DMS79 treated with DMSO at 0.1 percent for 48 hours (cell line): ENCODE results near the gene UBE2L5.

ENCODE experiments used
- DNase-seq: peaks from one replicate; lab custom pipeline; 2025; lab: John Stamatoyannopoulos, UW

The UBE2L5 gene

DNA sequence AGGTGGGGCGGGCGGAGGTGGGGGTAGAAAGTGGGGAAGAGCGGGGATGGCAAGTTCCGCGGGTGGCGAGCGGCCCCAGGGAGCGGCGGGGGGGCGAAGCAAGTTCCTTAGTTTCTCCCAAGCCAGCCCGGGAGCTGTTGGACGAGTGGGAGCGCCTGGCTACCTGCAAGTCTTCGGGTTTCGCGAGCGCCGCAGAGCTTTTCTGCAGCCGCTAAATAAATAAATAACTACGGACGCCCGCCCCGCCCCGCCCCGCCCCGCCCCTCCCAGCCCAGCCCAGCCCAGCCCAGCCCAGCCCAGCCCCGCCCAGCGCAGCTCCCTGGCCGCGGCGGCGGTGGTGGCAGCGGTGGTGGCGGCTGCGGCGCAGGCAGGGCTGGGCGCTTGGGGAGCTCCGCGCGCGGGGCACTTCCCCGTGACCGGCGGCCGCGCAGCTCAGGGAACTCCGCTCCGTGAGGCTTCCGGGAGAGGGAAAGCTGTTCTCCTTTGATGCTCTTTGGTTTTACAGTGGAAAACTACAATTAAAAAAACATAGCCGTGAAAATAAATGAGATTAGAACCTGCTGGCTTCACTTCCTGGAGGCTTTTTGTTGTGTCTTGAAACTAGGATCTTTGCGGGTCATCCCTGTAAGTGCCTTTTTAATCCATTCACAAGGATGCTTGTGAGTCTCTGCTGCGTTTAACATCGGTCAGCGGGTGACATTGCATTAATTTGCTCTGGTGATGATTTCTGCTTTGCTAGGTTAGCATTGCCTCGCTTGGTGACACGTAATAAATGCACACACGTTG lies at the start of gene UBE2L5:
TSS of gene UBE2L5 (plus strand) at position 440 of the 786 bp plus-strand sequence. CDS start 5,498 bp downstream, outside the sequence.
- peak; percentile 50 for DNase-seq

DNA sequence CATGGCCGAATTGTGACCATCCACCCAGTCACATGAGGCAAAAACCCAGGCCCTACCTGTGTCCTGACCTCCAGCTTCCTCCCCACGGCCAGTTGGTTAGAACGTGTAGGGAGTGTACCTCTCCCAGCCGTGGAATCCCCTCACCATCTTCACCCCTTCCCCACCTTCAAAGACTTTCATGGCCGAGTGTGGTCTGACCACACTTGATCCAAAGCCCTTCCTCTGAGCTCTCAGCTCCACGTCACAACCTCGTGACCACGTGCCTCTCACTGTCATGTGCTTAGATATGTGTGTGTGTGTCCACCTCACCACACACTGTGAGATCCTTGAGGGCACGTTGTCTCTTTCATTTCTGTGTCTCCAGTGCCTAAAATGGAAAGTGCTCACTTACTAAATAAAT lies 48.6 kb upstream of the UBE2L5 start:
- no peak for DNase-seq

DNA sequence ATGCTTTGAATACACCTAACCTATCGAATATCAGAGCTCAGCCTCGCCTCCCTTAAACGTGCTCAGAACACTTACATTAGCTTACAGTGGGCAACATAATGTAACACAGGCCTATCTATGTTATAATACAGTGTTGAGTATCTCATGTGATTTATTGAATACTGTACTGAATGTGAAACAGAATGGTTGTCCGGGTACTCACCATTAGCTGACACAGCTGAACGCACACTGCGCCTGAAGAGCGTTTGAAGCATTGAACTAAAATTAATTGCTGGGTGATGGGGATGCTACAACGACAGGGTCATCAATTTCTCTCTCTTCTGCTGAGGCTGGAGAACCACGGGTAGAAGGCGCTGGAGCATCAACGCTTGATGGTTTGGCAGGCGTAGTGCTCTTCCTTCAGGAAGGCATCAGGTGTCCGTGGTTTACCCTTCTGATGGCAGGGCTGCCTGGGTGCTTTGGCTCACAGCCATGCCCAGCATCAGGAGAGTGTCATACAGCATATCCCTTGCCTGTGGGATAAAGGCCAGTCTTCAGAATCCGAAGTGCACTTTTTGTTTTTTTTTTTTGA lies 46.9 kb upstream of the UBE2L5 start:
- peak; percentile 72 for DNase-seq

DNA sequence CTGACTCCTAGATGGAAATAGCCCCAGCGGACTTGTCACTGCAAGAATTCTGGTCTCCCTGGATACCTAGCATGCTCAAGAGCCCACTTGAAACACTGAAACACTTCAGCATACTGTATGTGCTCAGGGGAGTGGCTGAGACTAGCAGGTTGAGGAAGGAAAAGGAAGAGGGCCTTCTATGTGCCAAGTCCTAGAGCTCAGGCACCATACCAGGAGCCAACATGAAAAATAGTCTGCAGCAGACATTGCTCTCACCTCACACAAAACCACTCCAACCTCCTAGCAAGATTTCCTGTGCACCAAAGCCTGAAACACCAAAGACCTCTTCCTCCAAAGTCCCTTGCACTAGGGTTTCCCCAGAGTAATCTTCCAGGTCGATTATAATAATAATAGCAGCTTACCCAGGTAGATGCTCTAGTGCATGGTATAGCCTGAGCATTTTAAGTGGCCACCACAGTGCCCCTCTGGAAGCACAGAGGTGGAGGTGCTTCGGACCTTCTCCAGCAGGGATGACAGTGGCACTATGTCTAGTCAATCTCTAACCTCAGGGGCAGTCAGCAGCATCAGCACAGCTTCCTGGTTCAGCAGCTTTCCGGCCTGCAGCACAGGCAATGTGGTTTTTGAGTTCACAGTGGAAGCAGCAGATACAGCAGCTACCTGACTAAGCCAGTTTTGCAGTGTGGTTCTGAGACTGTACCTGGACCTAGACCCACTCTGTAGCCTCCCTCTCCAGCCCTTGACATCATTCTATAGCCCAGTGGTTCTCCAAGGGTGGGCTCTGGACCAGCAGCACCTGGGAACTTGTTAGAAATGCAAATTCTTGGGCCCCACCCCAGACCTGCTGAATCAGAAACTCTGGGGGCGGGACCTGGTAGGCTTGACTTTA lies 45.6 kb upstream of the UBE2L5 start:
- DNase-seq: peak; percentile 89

DNA sequence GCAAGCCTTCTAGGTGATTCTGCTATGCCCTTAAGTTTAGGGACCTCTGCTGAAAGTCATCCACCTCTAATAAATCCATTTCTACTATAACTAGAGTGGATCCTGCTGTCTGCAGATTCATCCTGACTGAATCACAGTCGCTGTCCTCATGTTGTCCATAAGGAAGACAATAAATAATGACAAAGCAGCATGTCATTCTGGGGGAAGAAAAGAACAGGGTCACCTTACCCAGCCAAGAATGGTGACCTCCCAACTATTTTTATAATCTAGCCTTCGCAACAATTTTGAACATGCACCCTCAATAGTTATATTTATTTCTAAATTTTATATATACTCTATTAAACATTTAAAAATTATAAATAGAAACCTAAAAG lies 45.0 kb upstream of the UBE2L5 start:
- no peak for DNase-seq

DNA sequence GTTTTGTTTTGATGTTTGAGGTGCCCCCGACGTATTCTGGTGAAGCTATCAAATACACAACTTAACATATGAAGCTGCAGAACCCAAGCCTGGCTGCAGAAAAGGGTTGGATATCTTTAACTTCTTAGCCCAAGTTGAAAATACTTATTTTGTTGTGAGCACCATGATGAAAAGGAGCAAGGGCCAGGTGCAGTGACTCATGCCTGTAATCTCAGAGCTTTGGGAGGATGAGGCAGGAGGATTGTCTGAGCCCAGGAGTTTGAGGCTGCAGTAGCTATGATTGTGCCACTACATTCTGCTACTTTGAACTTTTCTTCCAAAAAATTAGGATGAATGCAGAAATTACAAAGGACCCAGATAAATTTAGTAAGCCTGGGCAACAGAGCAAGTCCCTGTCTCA lies 44.1 kb upstream of the UBE2L5 start:
- DNase-seq: no peak

DNA sequence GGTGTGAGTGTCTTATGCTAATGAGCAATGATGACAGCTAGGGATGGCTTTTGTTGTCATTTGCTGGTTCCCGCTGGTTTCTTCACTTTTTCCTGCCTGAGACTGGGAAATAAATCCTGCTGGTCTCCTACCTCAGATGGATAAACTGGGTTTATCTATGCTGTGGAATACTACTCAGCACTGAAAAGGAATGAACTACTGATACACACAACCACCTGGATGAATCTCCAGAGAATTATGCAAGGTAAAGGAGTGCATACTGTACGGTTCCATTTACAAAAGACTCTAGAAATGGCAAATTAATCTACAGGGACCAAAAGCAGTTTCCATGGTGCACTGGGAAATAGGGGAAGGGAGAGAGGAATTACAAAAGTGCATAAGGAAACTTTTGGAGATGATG lies 41.2 kb upstream of the UBE2L5 start:
- DNase-seq: no peak

DNA sequence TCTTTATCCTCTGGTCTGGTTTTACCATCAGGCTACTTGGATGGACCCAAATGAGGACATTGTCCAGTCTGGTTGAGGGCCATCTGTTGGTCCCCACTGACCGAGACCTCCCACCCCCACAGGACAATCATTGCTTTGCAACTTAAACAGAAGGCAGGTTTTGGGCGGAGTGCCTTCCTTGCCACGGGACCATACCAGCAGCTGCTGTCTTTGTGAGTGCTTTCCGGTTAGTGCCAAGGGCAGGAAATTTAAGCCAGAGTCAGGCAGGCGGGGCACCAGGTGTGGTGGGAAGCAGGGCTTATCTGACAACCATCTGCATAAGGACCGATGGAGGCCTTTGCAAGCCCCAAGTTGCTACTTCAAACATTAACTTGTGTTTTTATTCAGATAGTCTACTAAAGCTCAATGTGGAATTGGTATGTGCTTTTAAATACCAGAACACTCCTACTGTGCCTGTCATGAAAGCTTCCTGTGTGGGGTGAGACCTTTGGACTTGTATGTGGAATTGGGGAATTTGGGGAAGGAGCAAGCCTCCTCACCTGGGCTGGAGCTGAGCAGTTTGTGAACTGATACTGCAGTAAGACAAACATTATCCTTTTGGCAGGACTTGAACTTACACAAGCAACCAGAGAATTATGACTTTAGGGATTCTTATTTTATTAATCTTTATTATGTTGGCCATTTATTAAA lies 39.3 kb upstream of the UBE2L5 start:
- peak; percentile 54 for DNase-seq

DNA sequence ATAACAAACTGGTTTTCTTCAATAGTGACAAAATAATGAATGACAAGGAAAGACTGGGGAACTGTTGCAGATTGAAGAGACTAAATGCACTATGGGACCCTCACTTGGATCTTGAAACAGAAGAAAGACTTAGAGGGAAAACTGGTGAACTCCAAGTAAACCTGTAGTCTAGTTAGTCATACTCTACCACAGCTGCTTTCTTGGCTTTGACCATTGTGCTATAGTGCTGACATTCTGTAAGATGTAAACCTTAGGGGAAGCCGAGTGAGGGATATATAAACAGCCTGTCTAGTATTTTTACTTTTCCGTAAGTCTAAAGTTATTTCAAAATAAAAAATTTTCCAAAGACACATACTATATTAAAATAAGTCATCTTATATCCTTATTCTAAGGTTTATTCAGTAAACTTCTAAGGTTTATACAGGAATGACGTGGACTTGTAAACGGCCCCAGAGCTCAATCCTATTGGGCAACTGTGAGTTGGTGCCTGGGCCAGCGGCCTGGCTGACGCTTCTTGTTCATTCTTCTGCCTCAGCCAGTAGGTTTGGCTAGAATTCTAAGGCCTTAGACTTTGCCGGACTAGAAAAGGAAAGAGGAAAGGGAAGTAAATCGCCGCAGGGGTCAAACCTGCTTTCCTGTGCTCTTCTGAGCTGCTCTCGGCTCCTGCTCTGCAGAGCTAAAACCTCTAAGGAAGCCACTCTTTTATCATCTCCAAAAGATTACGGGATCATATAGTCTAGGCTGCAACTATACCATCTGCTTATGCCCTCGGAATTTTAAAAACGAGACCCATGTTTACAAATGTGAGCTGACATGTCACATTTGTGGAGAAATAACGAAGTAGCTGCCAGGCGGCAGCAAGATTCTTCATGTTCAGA lies 33.6 kb upstream of the UBE2L5 start:
- no peak for DNase-seq

DNA sequence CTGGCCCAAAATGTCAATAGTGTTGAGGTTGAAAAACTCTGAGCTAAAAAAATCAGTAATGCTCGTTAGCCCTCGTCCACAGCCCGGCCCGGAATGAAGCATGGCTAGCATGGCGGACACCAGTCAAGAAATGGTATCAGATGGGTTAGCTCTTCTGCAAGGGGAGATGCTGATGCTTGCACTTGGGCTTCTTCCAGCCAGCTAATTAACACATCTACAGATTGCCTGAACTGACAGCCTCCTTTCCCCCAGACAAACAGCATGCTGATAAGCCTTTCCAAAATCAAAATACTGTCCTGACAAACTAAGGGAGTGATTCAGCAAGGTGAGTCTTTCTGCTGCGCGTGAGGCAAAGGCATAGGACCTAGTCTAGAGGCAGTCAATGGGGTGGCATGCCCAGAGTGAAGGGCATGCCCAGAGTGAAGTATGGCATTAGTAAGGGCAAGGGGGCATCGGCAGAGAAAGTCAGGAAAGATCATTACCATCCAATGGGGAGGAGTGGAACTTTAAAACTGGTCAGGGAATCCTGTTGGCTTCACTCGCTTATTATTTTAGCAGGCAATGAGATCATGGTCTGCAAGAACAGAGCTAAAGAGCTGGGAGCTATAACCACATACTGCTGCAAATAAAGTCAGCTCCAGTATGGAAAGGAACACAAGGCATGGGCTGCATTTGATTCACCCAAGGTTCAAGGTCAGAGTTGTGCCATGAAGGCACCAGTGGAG lies 30.2 kb upstream of the UBE2L5 start:
- no peak for DNase-seq

DNA sequence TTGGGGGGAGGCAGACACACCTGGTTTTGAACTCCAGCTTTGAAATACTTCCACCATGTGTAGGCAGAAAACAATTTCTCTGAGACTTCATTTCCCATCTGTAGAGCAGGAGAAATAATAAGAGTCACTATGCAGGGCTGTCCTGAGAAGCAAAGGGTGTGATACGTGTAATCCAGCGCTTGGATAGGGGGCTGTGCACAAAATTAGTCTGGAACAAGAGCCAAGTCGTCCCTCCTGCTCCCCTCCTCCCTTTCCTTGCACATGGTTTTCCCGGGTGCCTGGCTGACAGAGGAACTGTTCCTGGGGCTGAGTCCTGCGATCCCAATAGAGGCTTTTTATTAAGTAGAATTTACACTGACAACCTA lies 29.6 kb upstream of the UBE2L5 start:
- DNase-seq: no peak

DNA sequence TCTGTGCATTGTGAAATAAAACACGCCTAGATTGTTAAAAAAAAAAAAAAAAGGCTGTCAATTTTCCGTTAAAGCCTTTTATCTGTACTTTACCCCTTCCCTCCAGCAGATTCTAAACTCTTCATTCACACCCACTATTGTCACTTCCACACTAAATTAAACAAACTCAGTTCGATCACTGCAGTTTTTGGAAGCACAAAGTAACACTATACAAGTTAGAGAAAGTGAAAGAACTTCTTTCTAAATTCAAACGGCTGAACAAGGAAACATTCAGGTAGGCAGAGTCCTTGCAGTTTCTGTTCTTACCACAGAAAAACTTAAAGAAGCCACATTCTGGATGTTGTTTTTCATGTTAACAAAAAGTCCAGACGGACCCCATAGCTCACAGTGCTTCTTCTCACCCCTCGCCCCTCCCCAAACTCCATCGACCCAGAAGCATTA lies 27.5 kb upstream of the UBE2L5 start:
- no peak for DNase-seq

DNA sequence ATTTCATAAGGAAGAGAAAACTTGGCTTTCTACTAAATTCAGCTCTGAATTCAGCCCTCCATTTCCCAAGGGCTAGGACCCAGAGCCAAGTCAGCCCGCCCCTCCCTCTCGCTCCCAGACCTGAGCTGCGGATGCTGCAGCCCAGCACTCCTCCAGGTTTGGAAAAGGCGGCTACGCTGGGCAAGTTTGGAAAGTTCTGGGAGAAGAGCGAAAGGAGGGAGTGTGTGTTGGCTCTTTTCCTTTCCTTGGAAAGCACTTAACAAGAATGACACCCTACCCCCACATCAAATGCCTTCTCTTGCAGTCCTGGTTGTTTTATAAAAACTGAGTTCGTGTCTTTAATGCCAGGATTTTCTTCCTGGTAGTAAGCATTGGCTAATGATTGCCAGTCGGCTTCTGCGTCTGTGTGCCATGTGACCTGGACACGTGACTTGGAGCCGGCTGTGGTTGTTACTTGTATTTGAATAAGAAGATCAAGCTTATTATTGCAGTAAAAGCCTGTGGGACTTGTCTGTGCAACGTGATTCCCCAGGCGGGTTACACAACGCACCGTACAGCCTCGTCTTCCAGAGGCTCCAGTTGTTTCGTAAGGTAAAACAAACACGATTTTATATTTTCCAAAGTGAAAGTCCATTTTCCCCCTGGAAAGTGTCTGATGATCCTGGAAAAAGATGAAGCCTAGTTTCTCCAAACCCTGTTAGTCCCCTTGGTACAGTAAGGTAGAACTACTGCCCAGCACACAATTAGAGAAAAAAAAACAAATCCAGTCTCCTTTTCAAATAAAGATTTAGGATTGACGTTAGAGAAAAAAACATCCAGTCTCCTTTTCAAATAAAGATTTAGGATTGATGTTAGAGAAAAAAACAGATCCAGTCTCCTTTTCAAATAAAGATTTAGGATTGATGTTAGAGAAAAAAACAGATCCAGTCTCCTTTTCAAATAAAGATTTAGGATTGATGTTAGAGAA lies 26.8 kb upstream of the UBE2L5 start:
- DNase-seq: peak; percentile 74

DNA sequence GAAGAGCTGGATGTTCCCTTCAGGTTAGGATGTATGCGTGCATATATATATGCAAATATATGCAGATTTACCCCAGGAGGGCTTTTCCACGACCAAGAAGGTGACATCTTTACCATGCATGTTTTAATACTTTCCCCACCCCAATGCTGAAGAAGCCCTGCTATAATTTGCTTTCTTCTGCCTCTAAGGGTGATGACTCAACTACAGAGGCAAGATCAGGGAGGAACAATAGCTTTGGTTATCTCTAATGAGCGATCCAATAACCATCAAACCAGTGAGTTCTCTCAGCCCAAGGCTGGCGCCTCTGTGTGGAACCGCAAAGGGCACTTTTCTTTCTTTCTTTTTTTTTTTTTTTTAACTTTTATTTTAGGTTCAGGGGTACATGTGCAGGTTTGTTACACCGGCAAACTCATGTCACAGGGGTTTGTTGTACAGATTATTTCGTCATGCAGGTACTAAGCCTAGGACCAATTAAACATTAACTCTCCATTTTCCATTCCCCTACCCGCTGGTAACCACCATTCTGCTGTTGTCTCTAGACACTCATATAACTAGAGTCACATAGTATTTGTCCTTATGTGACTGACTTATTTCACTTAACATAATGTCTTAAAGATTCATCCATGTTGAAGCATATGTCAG lies 25.7 kb upstream of the UBE2L5 start:
- no peak for DNase-seq

DNA sequence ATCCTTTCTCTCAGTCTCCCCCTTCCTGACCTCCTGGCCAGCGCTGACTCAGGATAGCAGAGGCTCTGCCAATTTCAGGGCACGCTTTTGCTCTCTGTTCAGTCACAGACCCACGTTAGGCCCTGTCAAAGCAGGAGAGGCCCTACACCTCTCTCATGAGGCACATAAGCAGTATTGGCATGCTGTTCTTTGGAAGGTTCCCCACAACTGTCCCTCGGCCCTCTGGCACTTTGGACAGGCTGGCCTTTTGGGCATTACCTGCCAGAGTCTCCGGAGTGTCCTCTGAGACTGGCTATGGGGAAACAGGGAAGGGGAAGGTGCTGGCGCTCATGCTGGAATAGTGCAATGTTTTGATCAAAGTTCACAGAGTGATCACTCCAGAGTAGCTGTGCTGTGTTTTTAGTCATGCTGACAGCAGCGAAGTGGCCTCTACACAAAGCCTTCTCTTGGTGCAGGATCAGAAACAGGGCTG lies 23.7 kb upstream of the UBE2L5 start:
- no peak for DNase-seq

DNA sequence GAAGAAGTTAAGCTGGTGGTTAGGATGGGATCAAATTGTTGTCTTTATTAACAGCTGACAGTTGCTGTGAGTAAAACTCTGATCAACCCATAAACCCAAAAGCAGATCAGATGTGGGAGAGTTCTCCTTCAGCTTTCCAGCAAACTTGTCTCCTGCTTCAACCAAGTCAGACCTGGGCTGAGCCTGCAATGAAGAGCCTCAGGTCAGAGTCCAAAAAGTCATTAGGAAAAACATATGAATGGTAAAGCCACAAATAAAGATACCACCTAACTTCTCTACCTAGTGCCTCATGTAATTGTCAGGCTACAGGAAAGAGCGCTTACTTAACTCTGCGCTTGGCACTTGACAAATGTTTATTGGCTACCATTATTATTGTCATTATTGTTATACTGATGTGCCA lies 21.9 kb upstream of the UBE2L5 start:
- no peak for DNase-seq

DNA sequence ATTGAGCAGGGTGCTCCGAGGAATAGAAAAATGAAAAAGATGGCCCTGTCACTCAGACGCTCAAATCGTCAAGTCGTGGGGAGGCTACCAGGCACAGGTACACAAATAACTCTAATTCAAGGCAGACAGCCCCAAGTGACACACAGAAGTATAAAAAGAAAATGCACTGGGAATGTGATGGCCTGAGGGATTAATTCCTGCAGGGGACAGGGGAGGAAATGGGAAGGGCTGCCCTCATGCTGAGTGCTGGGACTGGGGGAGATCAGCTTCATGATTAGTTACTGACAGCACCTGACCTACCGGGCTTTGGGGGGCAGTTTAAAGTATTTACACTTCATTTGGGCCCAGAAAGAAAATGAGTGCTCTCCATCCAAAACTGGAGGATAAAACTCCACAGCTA lies 20.9 kb upstream of the UBE2L5 start:
- no peak for DNase-seq

DNA sequence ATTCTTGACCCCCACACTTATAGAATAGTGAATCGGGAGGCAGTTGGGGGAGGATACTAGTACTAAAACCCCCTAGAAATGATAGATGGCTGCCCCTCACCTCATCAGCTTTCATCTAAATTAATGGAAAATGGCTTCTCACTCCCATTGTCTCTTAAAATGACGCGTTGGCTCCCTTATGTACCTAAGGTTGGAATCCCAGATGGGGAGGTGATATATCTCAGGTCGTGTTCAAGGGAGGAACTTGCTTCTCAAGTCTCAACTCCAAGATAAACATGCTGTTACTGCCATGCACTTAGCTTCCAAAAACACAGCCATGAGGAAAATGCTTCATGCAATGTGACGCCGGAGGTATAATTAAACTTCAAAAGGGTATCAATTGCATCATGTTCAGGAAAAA lies 18.8 kb upstream of the UBE2L5 start:
- DNase-seq: no peak

DNA sequence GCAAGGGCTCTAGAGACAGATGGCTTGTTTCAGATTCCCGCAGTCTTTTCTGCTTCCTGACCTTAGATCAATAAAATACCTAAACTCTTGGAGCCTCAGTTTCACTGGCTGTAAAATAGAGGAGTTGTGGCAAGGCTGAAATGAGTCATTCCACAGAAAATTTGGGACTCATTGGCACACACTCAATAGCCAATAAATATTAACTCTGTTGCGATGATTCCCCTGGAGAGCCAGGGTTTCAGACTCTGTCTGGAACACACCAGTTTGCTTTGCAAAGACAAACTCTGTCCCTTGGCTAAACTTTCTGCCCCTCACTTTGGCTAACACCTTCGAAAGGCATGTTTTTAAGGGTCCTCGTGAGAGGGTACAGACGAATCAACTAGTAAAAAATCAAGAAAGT lies 18.1 kb upstream of the UBE2L5 start:
- DNase-seq: no peak
